ENCODE measurements around the gene CFAP68. TPM values are rescaled to one million over a fixed set of nuclear protein-coding genes. Genes with fewer than 3 reads are reported as not detected.

The CFAP68 gene
- total and polyA plus RNA-seq, 2 of the 13 experiments (the other 11 are each of a cell fraction or from before 2014, with no cell fraction given): 22.2 to 25.6 TPM

GRCh38 chr11:111878849-111879636 lies at the start of gene CFAP68, which contains the start of gene FDXACB1 (continued):
- TF ChIP-seq SMC3 (IDR thresholded peaks at IDR 0.05; ENCODE audit: low read length): peak; percentile 51; the same call in 1 of the 2 replicates
- TF ChIP-seq THAP9 (CRISPR knock-in tag; IDR thresholded peaks at IDR 0.05; ENCODE audit: borderline replicate concordance): peak; percentile 89; the same call in 1 of the 2 replicates
- no peak for TF ChIP-seq ZNF549 (CRISPR knock-in tag; IDR thresholded peaks at IDR 0.05)
- peak; percentile 55; the same call in 1 of the 2 replicates for TF ChIP-seq ZNF317 (CRISPR knock-in tag; IDR thresholded peaks at IDR 0.05)
- peak; percentile 35; the same call in 1 of the 2 replicates for TF ChIP-seq ZNF644 (CRISPR knock-in tag; IDR thresholded peaks at IDR 0.05; ENCODE audit: low read depth)
- TF ChIP-seq ZNF230 (CRISPR knock-in tag; IDR thresholded peaks at IDR 0.05): no peak
- no peak for TF ChIP-seq GTF3A (CRISPR knock-in tag; conservative IDR thresholded peaks at IDR 0.05)
- TF ChIP-seq SMARCC2 (IDR thresholded peaks at IDR 0.05): no peak
- peak; percentile 47; the same call in 1 of the 2 replicates for TF ChIP-seq ELF4 (CRISPR knock-in tag; IDR thresholded peaks at IDR 0.05; ENCODE audit: borderline replicate concordance)
- peak; percentile 86; the same call in 1 of the 2 replicates for TF ChIP-seq ZNF430 (CRISPR knock-in tag; IDR thresholded peaks at IDR 0.05)
- TF ChIP-seq ZNF747 (CRISPR knock-in tag; IDR thresholded peaks at IDR 0.05; ENCODE audit: borderline replicate concordance): peak; percentile 92
- TF ChIP-seq ZNF564 (CRISPR knock-in tag; IDR thresholded peaks at IDR 0.05): 0 out of 2 replicates have a peak, but pooled peaks have one; percentile 22
- TF ChIP-seq MATR3 (CRISPR knock-in tag; IDR thresholded peaks at IDR 0.05): no peak
- peak; percentile 71; the same call in 1 of the 2 replicates for TF ChIP-seq MEIS1 (CRISPR knock-in tag; IDR thresholded peaks at IDR 0.05; ENCODE audit: borderline replicate concordance)
- TF ChIP-seq ATRX (CRISPR knock-in tag; IDR thresholded peaks at IDR 0.05; ENCODE audit: borderline replicate concordance): no peak
- no peak for TF ChIP-seq MLLT10 (CRISPR knock-in tag; IDR thresholded peaks at IDR 0.05)
- no peak for TF ChIP-seq SP1 (IDR thresholded peaks at IDR 0.05)
- peak; percentile 80 for TF ChIP-seq SP1 (CRISPR knock-in tag; IDR thresholded peaks at IDR 0.05)
- peak; percentile 71 for TF ChIP-seq NCOA2 (CRISPR knock-in tag; IDR thresholded peaks at IDR 0.05)
- peak; percentile 33 to 67; a peak in 3 of 4 replicates for TF ChIP-seq NR2F1 (CRISPR knock-in tag; IDR thresholded peaks at IDR 0.05)
- peak; percentile 93 for TF ChIP-seq SAP130 (CRISPR knock-in tag; IDR thresholded peaks at IDR 0.05; ENCODE audit: low read depth)
- TF ChIP-seq, protein P1, sequence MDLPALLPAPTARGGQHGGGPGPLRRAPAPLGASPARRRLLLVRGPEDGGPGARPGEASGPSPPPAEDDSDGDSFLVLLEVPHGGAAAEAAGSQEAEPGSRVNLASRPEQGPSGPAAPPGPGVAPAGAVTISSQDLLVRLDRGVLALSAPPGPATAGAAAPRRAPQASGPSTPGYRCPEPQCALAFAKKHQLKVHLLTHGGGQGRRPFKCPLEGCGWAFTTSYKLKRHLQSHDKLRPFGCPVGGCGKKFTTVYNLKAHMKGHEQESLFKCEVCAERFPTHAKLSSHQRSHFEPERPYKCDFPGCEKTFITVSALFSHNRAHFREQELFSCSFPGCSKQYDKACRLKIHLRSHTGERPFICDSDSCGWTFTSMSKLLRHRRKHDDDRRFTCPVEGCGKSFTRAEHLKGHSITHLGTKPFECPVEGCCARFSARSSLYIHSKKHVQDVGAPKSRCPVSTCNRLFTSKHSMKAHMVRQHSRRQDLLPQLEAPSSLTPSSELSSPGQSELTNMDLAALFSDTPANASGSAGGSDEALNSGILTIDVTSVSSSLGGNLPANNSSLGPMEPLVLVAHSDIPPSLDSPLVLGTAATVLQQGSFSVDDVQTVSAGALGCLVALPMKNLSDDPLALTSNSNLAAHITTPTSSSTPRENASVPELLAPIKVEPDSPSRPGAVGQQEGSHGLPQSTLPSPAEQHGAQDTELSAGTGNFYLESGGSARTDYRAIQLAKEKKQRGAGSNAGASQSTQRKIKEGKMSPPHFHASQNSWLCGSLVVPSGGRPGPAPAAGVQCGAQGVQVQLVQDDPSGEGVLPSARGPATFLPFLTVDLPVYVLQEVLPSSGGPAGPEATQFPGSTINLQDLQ (CRISPR knock-in tag; IDR thresholded peaks at IDR 0.05): no peak
- TF ChIP-seq MED8 (CRISPR knock-in tag; IDR thresholded peaks at IDR 0.05; ENCODE audit: insufficient replicate concordance): peak; percentile 70
- TF ChIP-seq TEAD2 (CRISPR knock-in tag; IDR thresholded peaks at IDR 0.05): no peak
- peak; percentile 75; the same call in 1 of the 2 replicates for TF ChIP-seq ZC3H13 (CRISPR knock-in tag; IDR thresholded peaks at IDR 0.05)
- no peak for TF ChIP-seq KLF13 (CRISPR knock-in tag; IDR thresholded peaks at IDR 0.05)
